GM15510 (cell line): ENCODE data around the gene SCAP.

Experiments
- POLR2A ChIP-seq: IDR thresholded peaks from 3 replicates; pipeline ENCODE4 v1.6.1; 2011; ENCODE audit warnings: borderline replicate concordance; ENCODE audit not compliant: insufficient read length; ENCODE audit errors: extremely low read depth

SCAP gene

DNA sequence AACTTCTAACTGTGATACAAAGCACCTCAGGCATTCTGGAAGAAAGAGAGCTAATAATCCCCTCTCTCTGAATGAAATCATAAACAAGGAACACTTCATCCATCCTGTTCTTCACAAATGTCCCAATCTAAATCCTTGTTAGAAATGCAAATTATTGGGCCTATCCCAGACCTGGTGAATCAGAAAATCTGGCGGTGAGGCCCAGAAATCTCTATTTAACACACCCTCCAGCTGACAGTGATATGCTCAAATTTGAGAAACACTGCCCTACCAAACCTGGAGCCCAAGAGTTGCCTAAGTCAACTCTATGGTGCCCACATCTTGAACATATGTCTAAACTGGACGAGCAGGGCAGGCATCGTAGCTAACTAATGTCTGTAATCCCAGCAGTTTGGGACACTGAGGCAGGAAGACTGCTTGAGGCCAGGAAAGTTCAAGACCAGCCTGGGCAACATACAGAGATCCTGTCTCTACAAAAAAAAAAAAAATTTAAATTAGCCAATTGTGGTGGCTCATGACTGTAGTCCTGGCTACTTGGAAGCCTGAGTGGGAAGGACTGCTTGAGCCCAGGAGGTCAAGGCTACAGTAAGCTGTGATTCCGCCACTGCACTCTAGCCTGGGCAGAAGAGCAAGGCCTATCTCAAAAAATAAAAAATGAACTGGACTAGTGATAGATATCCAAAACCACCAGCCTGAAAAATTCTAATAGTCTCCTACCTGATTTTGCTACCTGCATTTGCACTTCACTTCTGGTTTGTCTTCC is 23.1 kb downstream of the SCAP start:
- no peak for TF ChIP-seq POLR2A

DNA sequence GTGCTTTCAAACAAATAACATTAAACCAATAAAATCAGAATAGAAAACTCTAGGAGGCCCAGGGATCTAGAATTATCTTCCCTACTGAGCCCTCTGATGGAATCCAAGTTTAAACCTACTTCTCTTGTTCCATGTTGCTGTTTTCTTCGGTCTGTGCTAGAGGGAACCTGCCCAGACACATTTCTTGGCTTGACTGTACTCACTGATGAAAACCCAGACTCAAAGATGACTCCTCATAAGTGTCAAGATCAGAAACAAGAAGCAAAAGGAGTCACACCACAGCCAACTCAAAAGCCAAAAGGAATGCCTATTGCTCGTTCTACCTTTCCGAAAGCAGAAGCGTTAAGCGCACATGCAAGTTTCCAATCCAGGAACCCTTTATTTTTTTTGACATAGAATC is 31.6 kb downstream of the SCAP start:
- no peak for TF ChIP-seq POLR2A

DNA sequence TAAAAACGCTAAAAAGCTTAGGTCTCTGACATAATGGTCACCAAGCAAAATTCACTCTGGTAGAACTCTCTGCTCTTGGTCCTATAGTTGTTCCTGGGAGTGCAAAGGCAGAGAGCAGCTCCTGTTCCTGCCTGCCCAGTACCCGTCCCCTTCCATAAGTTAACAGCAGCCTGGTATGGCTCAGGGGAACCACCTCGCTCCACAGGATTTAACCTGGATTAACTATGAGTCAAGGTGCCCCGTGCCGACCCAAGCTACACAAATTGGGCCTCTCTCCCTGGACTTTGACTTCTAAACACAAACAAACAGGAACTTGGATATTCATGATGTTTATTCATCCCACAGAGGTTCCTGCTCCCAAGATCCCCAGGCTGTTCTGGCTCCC is 32.1 kb downstream of the SCAP start:
- no peak for TF ChIP-seq POLR2A

DNA sequence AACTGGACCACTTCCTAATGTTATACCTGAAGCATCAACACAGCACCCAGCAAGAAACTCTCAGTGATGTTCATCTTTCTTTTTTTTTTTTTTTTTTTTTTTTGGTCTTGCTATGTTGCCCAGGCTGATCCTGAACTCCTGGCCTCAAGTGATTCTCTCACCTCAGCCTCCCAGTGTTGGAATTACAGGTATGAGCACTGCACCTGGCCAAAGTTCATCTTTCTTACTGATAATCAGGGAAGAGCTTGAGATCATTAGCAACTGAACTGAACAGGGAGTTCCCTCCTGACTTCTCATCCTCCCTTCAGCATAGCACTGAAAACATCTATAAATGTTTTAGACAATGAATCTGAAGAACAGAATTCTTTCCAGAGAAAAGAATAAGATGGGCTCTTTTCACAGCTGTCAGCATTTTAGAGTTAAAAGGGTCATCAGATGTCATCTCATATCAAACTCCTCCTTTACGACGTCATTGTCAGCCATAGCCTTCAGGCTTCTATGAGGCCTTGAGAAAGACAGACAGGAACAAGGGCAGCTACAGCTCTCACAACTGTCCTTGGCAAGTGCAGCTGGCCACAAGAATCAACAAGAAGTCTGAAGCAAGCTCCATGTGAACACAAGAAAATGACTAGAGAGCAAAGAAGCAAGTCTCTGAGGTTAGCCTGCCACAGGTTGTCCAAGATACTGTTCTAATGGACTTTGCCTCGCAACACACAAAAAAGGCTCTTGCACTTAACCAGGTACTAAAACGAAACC is 33.8 kb downstream of the SCAP start:
- no peak for TF ChIP-seq POLR2A

DNA sequence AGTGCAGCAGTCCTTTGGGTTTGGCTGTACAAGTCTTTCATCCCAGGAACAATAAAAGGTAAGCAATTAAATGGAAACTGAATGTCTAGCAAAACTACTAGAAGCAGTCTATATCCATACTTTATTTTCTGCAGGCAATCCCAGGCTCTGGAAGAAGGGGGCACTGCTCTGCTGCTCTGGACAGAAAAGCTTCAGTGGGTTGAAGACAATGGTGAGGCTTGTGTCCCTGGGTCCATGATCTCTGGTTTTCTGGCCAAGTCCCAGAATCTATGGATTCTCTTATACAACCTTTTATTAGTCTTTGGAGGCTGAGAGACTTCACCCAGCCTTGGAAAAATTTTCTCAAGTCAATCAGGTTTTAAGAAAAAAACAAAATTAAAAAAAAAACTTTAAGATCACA is 35.6 kb downstream of the SCAP start:
- TF ChIP-seq POLR2A: no peak

DNA sequence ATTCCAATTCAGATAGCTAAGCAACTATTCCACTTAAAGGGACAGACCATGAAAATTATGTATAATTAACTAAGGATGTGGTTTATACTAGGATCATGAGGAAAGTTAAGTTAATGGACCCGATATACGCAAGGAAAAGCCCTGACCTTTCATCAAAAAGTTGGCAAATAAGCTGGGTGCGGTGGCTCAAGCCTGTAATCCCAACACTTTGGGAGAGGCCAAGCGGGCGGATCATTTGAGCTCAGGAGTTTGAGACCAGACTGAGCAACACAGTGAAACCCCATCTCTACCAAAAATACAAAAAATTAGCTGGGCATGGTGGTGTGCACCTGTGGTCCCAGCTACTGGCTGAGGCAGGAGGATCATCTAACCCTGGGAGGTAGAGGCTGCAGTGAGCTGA is 39.6 kb downstream of the SCAP start:
- TF ChIP-seq POLR2A: no peak

DNA sequence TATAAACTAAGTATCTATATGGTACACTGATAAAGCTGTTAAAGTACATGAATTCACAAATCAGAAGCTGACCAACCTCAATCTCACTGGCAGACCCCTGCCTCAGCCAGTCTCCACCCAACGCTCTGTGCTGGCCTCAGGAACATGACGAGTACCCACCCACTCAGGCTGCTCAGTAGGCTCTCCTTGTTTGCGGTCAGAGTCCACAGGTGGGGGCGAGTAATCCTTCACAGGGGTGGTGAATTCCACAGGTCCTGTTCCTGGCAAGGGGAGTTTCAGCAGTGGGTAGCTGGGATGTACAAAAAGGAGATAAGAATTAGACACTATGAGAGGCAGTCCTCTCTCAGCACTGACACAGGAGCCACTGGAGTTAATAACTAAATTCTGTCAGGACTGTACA is 40.9 kb downstream of the SCAP start:
- TF ChIP-seq POLR2A: no peak

DNA sequence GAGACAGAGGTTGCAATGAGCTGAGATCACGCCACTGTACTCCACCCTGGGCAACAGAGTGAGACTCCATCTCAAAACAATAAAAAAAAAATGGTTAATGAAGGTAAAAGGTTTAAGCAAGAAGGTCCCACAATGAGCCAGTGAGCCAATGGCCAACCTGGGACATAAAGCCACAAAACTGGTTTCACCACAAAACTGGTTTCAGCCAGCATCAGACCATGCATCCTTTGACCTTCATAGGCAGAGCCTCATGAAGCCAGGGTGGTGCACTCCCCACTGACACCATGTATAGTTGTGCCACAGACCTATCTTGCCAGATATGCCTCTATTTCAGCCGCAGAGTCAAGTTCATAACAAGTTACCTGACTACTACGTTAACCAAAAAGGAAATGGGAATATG is 41.9 kb downstream of the SCAP start:
- TF ChIP-seq POLR2A: no peak

DNA sequence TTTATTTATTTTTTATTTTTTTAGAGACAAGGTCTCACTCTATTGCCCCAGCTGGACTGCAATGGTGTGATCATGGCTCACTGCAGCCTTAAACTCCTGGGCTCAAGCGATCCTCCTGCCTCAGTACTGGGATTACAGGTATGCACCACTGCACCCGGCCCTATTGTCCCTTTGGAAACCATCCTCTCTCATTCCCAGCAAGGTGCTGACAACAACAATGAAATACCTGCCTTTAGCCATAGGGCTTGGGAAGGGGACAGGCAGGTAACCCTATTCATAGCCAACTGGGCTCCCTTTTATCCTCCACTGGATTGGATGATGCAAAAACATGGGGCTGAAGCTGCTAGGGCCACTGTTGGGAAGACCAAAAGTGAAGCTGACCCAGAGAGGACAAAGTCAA is 43.1 kb downstream of the SCAP start:
- no peak for TF ChIP-seq POLR2A

DNA sequence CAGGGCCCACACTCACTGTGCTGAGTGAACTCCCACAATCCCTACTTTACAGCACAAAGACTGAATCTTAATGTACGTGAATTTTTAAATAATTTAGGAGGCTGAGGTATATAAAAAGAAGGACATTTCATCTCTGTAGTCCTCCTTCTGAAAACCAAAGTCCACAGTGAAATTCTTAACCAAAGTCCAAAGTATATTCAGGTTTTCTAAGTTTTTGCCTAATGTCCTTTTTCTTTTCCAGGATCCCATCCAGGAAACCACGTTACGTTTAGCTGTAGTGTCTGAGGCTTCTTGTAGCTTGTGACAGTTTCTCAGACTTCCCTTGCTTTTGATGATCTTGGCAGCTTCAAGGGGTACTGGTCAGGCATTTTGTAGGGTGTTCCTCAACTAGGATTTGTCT is 44.5 kb downstream of the SCAP start:
- TF ChIP-seq POLR2A: no peak

DNA sequence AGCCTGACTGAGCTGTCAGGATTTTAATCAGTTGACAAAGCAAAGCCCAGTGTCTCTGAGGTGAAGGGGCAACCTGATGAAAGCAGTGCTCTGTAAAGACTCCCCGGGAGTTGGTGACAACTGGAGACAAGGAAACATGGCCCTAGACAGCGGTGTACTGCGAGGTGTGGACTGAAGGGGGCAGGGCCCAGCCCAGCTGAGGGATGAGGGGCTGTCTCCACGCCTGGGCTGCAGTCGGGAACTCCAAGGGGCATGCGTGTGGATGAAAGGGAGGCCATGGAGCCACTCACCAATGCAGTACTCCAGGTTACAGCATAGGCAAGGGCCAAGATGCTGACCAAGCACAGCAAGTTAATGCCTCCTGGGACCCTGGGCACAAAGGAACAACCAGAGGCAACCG is 45.1 kb downstream of the SCAP start:
- TF ChIP-seq POLR2A: no peak

DNA sequence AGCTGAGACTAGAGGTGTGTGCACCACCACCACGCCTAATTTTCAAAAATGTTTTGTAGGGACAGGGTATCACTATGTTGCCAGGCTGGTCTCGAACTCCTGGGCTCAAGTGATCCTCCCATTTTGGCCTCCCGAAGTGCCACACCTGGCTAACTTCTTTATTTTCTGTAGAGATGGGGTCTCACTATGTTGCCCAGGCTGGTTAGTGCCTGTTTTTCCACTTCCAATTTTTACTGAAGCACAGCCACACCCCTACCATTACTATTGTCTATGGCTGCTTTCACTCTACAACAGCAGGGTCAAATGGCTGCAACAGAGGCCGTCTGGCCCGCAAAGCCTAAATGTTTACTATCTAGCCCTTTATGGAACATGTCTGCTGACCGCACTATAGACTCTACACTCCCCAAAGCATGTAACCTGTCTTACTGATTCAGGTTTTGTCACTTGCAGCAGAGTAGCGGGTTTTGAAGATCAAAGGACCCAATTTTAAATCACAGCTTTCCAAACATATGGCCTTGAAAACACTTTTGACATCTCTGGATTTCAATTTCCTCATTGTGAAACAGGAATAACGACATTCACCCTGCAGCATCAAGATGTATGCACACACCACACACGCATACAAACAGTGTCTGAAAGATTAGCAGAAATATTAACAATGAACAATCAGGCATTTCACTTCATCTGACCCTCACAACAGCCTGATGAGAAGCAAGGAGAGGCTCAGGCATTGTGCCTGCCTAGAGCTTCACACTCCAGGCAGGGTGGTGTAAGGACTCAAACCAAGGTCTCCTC is 46.1 kb downstream of the SCAP start:
- TF ChIP-seq POLR2A: no peak

DNA sequence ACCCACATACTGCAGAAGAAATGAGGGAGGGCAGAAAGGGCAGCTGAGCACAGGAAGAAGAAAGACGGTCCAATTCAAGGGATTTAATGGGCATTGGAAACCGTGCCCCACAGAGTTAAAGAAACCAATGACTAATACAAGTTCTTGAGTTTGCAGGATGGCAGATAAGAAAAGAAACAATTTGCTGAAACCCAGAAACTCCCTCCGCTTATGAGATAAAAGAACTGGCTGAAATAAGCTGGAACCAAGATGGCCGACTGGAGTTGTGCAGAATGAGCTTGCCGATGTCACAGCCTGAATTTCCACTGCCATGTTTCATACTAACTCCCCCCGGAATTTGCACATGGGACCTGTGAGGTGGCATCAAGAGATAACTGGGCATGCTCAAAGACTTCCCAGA is 47.1 kb downstream of the SCAP start:
- TF ChIP-seq POLR2A: no peak

DNA sequence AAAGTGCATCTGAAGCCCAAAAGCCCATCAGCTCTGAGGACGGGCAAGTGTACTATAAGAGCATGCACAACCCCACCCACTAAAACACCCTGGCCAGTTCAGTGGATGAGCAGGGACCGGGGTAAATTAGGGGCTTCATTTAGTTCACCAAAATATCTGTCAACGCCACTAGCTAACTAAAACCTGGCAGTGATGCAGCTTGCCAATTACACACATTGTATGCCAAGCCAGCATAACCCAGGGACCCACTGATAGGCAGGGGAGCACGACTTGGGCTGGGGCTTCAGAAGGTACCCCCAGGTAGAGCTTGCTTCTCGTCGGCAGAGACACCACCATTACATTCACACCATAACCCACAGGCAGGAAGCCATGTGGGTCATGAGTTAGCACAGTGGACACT is 47.9 kb downstream of the SCAP start:
- TF ChIP-seq POLR2A: no peak

DNA sequence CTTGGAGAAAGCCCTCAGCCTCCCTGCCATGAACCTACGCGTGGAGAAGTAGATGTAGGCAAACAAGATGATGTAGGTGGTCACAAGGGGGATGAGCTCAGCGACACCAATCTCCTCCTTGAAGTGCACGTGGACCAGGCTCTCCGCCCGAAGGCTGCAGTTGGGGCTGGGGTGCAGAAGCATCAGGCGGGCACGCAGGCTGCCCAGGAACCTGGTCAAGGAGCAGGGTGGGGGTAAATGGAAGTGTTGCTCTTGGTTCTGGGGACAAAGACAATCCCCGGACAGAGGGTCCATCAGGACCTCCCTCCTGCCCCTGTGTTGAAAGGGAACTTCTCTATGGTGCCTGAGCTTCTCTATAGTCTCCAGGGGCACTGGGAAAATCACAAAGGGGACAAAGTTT is 49.8 kb downstream of the SCAP start:
- TF ChIP-seq POLR2A: no peak
